OCI-LY3 (cell line): ENCODE measurements around the gene MCM6.

ENCODE experiments used
- EZH2phosphoT487 ChIP-seq: fragments of 200-600 bp; shearing (Covaris generic); IDR thresholded peaks from 2 replicates; pipeline ENCODE4 v1.6.1; 2018; ENCODE audit warnings: antibody characterized with exemption, mixed run types, low read depth
- TF ChIP-seq, protein P1 (sequence below): fragments of 200-600, 300-600 bp; sonication (generic); IDR thresholded peaks from 2 replicates; pipeline ENCODE4 v1.5.1; 2014; ENCODE audit warnings: antibody characterized with exemption, low read length, low read depth

GRCh38 chr2:135890835-135891234, 14.6 kb upstream of the MCM6 start:
- TF ChIP-seq, protein P1, sequence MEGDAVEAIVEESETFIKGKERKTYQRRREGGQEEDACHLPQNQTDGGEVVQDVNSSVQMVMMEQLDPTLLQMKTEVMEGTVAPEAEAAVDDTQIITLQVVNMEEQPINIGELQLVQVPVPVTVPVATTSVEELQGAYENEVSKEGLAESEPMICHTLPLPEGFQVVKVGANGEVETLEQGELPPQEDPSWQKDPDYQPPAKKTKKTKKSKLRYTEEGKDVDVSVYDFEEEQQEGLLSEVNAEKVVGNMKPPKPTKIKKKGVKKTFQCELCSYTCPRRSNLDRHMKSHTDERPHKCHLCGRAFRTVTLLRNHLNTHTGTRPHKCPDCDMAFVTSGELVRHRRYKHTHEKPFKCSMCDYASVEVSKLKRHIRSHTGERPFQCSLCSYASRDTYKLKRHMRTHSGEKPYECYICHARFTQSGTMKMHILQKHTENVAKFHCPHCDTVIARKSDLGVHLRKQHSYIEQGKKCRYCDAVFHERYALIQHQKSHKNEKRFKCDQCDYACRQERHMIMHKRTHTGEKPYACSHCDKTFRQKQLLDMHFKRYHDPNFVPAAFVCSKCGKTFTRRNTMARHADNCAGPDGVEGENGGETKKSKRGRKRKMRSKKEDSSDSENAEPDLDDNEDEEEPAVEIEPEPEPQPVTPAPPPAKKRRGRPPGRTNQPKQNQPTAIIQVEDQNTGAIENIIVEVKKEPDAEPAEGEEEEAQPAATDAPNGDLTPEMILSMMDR, result no peak
- TF ChIP-seq EZH2phosphoT487, result no peak
